HK-2 (cell line): ENCODE results near the gene FLII.
"Not testable (repeated sequence)": the region's sequence is repeated elsewhere in the genome, so short reads cannot be mapped to it uniquely, and the experiment has no call there.

ENCODE experiments used
- DNase-seq: peaks from one replicate; pipeline ENCODE4 v3.0.0-alpha.2; 2018; ENCODE audit not compliant: unreplicated experiment

FLII gene

GRCh38 chr17:18258356-18259038, at the start of gene FLII:
FLII (minus strand) TSS chr17:18258738; CDS start chr17:18258690, 48 bp downstream.
- DNase-seq = peak; percentile 66

GRCh38 chr17:18303206-18303605, 44.7 kb upstream of the FLII start:
- DNase-seq = not testable (repeated sequence)

GRCh38 chr17:18300725-18301480, 42.4 kb upstream of the FLII start:
- DNase-seq = no peak

- DNase-seq = not testable (repeated sequence)
These were observed 39.5 kb upstream of the FLII start for GRCh38 chr17:18298061-18298460.

GRCh38 chr17:18291718-18292540, 33.4 kb upstream of the FLII start:
- DNase-seq = no peak

- no peak for DNase-seq
These were observed 26.8 kb upstream of the FLII start for GRCh38 chr17:18285296-18285695.

GRCh38 chr17:18281788-18282187, 23.2 kb upstream of the FLII start:
- no peak for DNase-seq

GRCh38 chr17:18280766-18281371, 22.3 kb upstream of the FLII start:
- no peak for DNase-seq

- DNase-seq = no peak
These were observed 21.7 kb upstream of the FLII start for GRCh38 chr17:18280249-18280648.

GRCh38 chr17:18278867-18279266, 20.3 kb upstream of the FLII start:
- no peak for DNase-seq

GRCh38 chr17:18277076-18277475, 18.5 kb upstream of the FLII start:
- no peak for DNase-seq

- DNase-seq = no peak
These were observed 11.8 kb upstream of the FLII start for GRCh38 chr17:18270046-18270931.

- DNase-seq = peak; percentile 71
These were observed 9.6 kb upstream of the FLII start for GRCh38 chr17:18267927-18268711.

- DNase-seq = no peak
These were observed 8.8 kb upstream of the FLII start for GRCh38 chr17:18267366-18267765.

- no peak for DNase-seq
These were observed 5.5 kb upstream of the FLII start for GRCh38 chr17:18263885-18264682.

GRCh38 chr17:18262641-18263040, 4.1 kb upstream of the FLII start:
- no peak for DNase-seq

GRCh38 chr17:18262111-18262510, 3.6 kb upstream of the FLII start:
- DNase-seq = no peak

- no peak for DNase-seq
These were observed 3.1 kb upstream of the FLII start for GRCh38 chr17:18261659-18262058.

- peak; percentile 89 for DNase-seq
These were observed 2.6 kb upstream of the FLII start for GRCh38 chr17:18261146-18261515.
